MM.1S (cell line): ENCODE data around the gene FZD1.

Experiments
- EZH2 ChIP-seq: fragments of 300-600 bp; sonication (generic); optimal IDR thresholded peaks from 2 replicates; pipeline ENCODE3; 2017; ENCODE audit warnings: low read depth, mild to moderate bottlenecking, antibody characterized with exemption, low read length, mixed read lengths
- EZH2phosphoT487 ChIP-seq: fragments of 300-600 bp; sonication (generic); IDR thresholded peaks from 2 replicates; pipeline ENCODE4 v1.6.1; 2018; ENCODE audit warnings: antibody characterized with exemption, low read length
- TF ChIP-seq, protein P1 (sequence below): fragments of 300-600 bp; sonication (generic); IDR thresholded peaks from 2 replicates; pipeline ENCODE4 v1.5.1; 2016; ENCODE audit warnings: antibody characterized with exemption, low read length, mixed read lengths

DNA sequence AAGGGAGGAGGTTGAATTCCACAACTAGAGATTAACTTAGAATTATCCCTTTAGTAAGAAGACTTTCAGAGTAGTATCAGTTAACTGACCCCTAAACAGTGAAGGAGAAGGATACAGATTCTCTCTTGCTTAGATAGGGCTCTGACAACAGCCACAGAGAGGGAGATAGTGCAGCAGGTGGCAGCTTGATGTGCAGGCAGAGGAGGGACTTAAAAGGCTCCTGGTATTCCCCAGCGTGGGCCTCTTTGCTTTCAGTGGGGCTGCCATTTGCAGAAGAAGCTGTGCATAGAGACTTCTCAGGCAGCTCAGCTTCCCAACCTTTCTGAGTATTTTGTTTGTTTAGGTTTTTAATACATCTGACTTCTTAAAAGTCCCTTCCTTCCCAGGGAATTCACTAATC is 16.0 kb downstream of the FZD1 start:
- TF ChIP-seq, protein P1, sequence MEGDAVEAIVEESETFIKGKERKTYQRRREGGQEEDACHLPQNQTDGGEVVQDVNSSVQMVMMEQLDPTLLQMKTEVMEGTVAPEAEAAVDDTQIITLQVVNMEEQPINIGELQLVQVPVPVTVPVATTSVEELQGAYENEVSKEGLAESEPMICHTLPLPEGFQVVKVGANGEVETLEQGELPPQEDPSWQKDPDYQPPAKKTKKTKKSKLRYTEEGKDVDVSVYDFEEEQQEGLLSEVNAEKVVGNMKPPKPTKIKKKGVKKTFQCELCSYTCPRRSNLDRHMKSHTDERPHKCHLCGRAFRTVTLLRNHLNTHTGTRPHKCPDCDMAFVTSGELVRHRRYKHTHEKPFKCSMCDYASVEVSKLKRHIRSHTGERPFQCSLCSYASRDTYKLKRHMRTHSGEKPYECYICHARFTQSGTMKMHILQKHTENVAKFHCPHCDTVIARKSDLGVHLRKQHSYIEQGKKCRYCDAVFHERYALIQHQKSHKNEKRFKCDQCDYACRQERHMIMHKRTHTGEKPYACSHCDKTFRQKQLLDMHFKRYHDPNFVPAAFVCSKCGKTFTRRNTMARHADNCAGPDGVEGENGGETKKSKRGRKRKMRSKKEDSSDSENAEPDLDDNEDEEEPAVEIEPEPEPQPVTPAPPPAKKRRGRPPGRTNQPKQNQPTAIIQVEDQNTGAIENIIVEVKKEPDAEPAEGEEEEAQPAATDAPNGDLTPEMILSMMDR = no peak
- TF ChIP-seq EZH2 (no peak), EZH2phosphoT487 (no peak)
